Psoas muscle (tissue), 8 donors: Measurements from ENCODE around the gene LY9. TPM values are rescaled to one million over a fixed set of nuclear protein-coding genes. Genes with fewer than 3 reads are reported as not detected.

Experiments
- ATAC-seq, 4 donors: fragments of 200-7000 bp; cut with Tn5 transposase; one replicate each; pipeline ENCODE4 v1.9.1; 2020; ENCODE audit warnings: moderate library complexity in 3 of 4, mild to moderate bottlenecking in 2 of 4
- DNase-seq, 2 donors: peaks; one replicate each; pipeline ENCODE4 v3.0.0-alpha.2; 2020
- H3K27ac ChIP-seq: fragments of 200-600 bp; one replicate; pipeline ENCODE4 v1.8.0; 2022
- H3K27me3 ChIP-seq, 3 donors: fragments of 200-600 bp in 1 of 3; one replicate each; pipeline versions ENCODE4 v1.6.1 to v1.8.0; 2013 to 2022; ENCODE audit warnings: low read length in 2 of 3, mild to moderate bottlenecking in 2 of 3, moderate library complexity in 1 of 3; ENCODE audit not compliant: insufficient read depth in 3 of 3
- H3K36me3 ChIP-seq, 2 donors: fragments of 200-600 bp in 1 of 2; one replicate each; pipeline versions ENCODE4 v1.6.1 to v1.8.0; 2013 to 2022; ENCODE audit warnings: low read depth in 1 of 2, mild to moderate bottlenecking in 1 of 2, moderate library complexity in 1 of 2; ENCODE audit not compliant: insufficient read depth in 1 of 2
- H3K4me1 ChIP-seq: fragments of 200-600 bp; one replicate; pipeline ENCODE4 v1.8.0; 2022
- H3K4me3 ChIP-seq: fragments of 200-600 bp; one replicate; pipeline ENCODE4 v1.8.0; 2022; ENCODE audit warnings: mild to moderate bottlenecking
- H3K9me3 ChIP-seq: fragments of 200-600 bp; one replicate; pipeline ENCODE4 v1.8.0; 2022
- CTCF ChIP-seq: fragments of 200-600 bp; IDR thresholded peaks from one replicate; pipeline ENCODE4 v1.8.0; 2022; ENCODE audit warnings: antibody characterized with exemption
- WGBS, 3 donors: extraction: QIAGEN DNeasy Blood & Tissue Kit; methylation state at CpG; one replicate each; pipeline versions ENCODE4 v1.1.6 to v1.1.7; 2013; 5-methylcytosine and 5-hydroxymethylcytosine counted together
- intact Hi-C, 2 donors: fragments of 100-400 bp; cut with DNase I; formaldehyde crosslinking; loops; one replicate each; pipeline versions ENCODE4 v1.11.0 to v1.14.2; 2022
- long read RNA-seq, 2 donors: library from polyadenylated mRNA; unstranded; transcript quantifications; one replicate each; pipeline ENCODE4 v2.0.0, GENCODE V29; 2021
- polyA plus RNA-seq, 3 donors: library from polyadenylated mRNA; stranded (reverse); fragments of 200-250 nt; gene quantifications; one replicate each; pipeline ENCODE4 v1.2.3, GENCODE V29; 2013
- total RNA-seq, 4 donors: library from RNA; stranded (reverse); fragmentation: NEBNext Ultra II Directional in 2 of 4; extraction: Animal tissue kit (Norgen Biotek cat#: 25700) in 2 of 4; gene quantifications; one replicate each; pipeline versions ENCODE4 v1.2.1 to v1.2.4, GENCODE V29; 2021 to 2023
- donor health status: healthy with polysubstance abuse.
- donor health status: DM: no; HTN: no; CAD: no; lungs with moderate emphysema.
- donor health status: Bipolar disorder and iron deficiency.
- donor health status: healthy.
- donor health status: DM: yes; HTN: yes; CAD: no.
- donor health status: DM: no; HTN: no; CAD: no.
- donor health status: DM: no; HTN: no; CAD: no.
- donor health status: DM: yes; HTN: yes; CAD: no.

Gene LY9
- total RNA-seq = under 1 TPM in 3 of 4 donors, not detected in 1; 0.27 to 0.49 (median 0.38) TPM
- polyA plus RNA-seq = under 1 TPM in 2 of 3 donors, not detected in 1; 0.06 to 0.10 TPM
- long read RNA-seq, donor 1 = 0 reads
- long read RNA-seq, donor 2, partial matches to known transcripts = 0 of 1 reads
- long read RNA-seq, donor 2, other reads (novel, unspliced or antisense) = 0 of 1 reads

GRCh38 chr1:160795951-160796383 is at the start of gene LY9:
TSS of gene LY9 (plus strand) at chr1:160796174. CDS start at chr1:160796188, 14 bp downstream.
- H3K4me1 ChIP-seq = no peaks in the 10 kb centered on the region
- no peaks in the 10 kb centered on the region for H3K36me3 ChIP-seq
- peaks cover 0 to 2% (median 2%) of the 10 kb centered on the region in 3 donors for H3K27me3 ChIP-seq
- H3K9me3 ChIP-seq = no peaks in the 10 kb centered on the region
- H3K27ac ChIP-seq = no peak within 1 kb of the TSS
- intact Hi-C loops = no loop called here
- ATAC-seq (no peak), DNase-seq (no peak)
- H3K4me3 ChIP-seq = no peak within 1 kb of the TSS
- no peak for TF ChIP-seq CTCF
- WGBS, 3 donors = 78 to 95% (median 85%) methylated on average over 4 of the region's 4 CpGs

GRCh38 chr1:160746836-160747500 is 49.0 kb upstream of the LY9 start:
- DNase-seq (no peak), ATAC-seq (no peak)
- Histone ChIP-seq H3K36me3 (no peaks in the 10 kb centered on the region), H3K27ac (no peak overlapping the region), H3K4me1 (no peaks in the 10 kb centered on the region), H3K9me3 (no peaks in the 10 kb centered on the region), H3K27me3 (no peaks in the 10 kb centered on the region), H3K4me3 (no peak overlapping the region)
- intact Hi-C loops = no loop called here
- TF ChIP-seq CTCF = no peak
- 76 to 83% (median 78%) methylated on average over 7 of the region's 7 CpGs for WGBS, 3 donors

- Histone ChIP-seq H3K27ac (no peak overlapping the region), H3K27me3 (no peaks in the 10 kb centered on the region), H3K36me3 (no peaks in the 10 kb centered on the region), H3K9me3 (no peaks in the 10 kb centered on the region), H3K4me3 (no peak overlapping the region), H3K4me1 (no peaks in the 10 kb centered on the region)
- DNase-seq (no peak), ATAC-seq (no peak)
- intact Hi-C loops = no loop called here
- no peak for TF ChIP-seq CTCF
Measured at GRCh38 chr1:160747717-160748116, 48.3 kb upstream of the LY9 start.

GRCh38 chr1:160748181-160748877 is 47.6 kb upstream of the LY9 start:
- Histone ChIP-seq H3K9me3 (no peaks in the 10 kb centered on the region), H3K4me1 (no peaks in the 10 kb centered on the region), H3K27ac (no peak overlapping the region), H3K27me3 (no peaks in the 10 kb centered on the region), H3K4me3 (no peak overlapping the region), H3K36me3 (no peaks in the 10 kb centered on the region)
- DNase-seq = no peak
- intact Hi-C loops = no loop called here
- 80 to 83% (median 82%) methylated on average over 10 of the region's 10 CpGs for WGBS, 3 donors
- TF ChIP-seq CTCF = no peak
- no peak for ATAC-seq
